Esophagus squamous epithelium (tissue), 4 donors: Measurements from ENCODE around the gene GLYATL3.

Experiments used
- CTCF ChIP-seq, 6 experiments: fragments of 450-650 bp in 4 of 6; fragments of 200-600 bp in 2 of 6; sonication (generic) in 2 of 6; IDR thresholded peaks; one replicate each; pipeline ENCODE4 v1.5.1; 2016 to 2019; ENCODE audit warnings: antibody characterized with exemption in 6 of 6, mild to moderate bottlenecking in 4 of 6, moderate library complexity in 4 of 6
- POLR2A ChIP-seq, 4 donors: fragments of 450-650 bp; IDR thresholded peaks; one replicate each; pipeline ENCODE4 v1.6.1; 2017; ENCODE audit warnings: antibody characterized with exemption in 4 of 4, mild to moderate bottlenecking in 4 of 4, moderate library complexity in 3 of 4

- TF ChIP-seq CTCF (IDR thresholded peaks at IDR 0.05) (no peak), POLR2A (IDR thresholded peaks at IDR 0.05) (no peak)
These were observed 37.2 kb upstream of the GLYATL3 start for GRCh38 chr6:49462599-49462926.
